Spleen (tissue), 7 donors: ENCODE measurements around the gene ROBO1.

Experiments used
- CTCF ChIP-seq, 11 experiments: fragments of 200-600 bp in 7 of 11; fragments of 450-650 bp in 4 of 11; sonication (generic) in 4 of 11; IDR thresholded peaks in 8 of 11; conservative IDR thresholded peaks in 3 of 11; 1 replicate in 7 of 11; 2 replicates in 4 of 11; pipeline versions ENCODE4 v1.4.0 to v1.8.0; 2016 to 2021; ENCODE audit warnings: antibody characterized with exemption in 11 of 11, inconsistent platforms in 4 of 11, mild to moderate bottlenecking in 1 of 11
- POLR2A ChIP-seq, 3 donors: fragments of 450-650 bp; IDR thresholded peaks; one replicate each; pipeline ENCODE4 v1.5.1; 2017; ENCODE audit warnings: antibody characterized with exemption in 3 of 3, mild to moderate bottlenecking in 1 of 3
- donor health status: DM: no; HTN: no; CAD: no; lungs with moderate emphysema.
- donor health status: DM: no; HTN: no; CAD: no.
- donor health status: DM: no; HTN: no; CAD: no.

- TF ChIP-seq CTCF (IDR thresholded peaks at IDR 0.05 in 8 of 11, conservative IDR thresholded peaks at IDR 0.05 in 3 of 11) (no peak), POLR2A (IDR thresholded peaks at IDR 0.05) (no peak)
Measured at GRCh38 chr3:79146024-79146423, 621.8 kb downstream of the ROBO1 start.
